ENCODE results near the gene SLC22A7.

GRCh38 chr6:43268782-43269272 lies 29.2 kb upstream of the SLC22A7 start:
- no peak for TF ChIP-seq CTBP1 (IDR thresholded peaks at IDR 0.05; ENCODE audit: borderline replicate concordance)
- TF ChIP-seq ZNF384 (IDR thresholded peaks at IDR 0.05), result no peak
- TF ChIP-seq TARDBP (IDR thresholded peaks at IDR 0.05), result no peak
- TF ChIP-seq BHLHE40 (IDR thresholded peaks at IDR 0.05; ENCODE audit: borderline replicate concordance), result no peak
